NCI-H82 treated with DMSO at 0.1 percent for 48 hours (cell line): ENCODE measurements around the gene MYO1D.

ENCODE experiments used
- DNase-seq: peaks from one replicate; lab custom pipeline; 2025; ENCODE audit not compliant: unreplicated experiment; lab: John Stamatoyannopoulos, UW

MYO1D gene

GRCh38 chr17:32861981-32862380, 14.9 kb downstream of the MYO1D start:
- DNase-seq, result no peak

- no peak for DNase-seq
Observed at GRCh38 chr17:32859857-32860525, 16.9 kb downstream of the MYO1D start.

- no peak for DNase-seq
Observed at GRCh38 chr17:32855620-32856019, 21.3 kb downstream of the MYO1D start.

GRCh38 chr17:32854832-32855389, 22.0 kb downstream of the MYO1D start:
- no peak for DNase-seq

GRCh38 chr17:32854207-32854606, 22.7 kb downstream of the MYO1D start:
- DNase-seq, result no peak

- DNase-seq, result no peak
Observed at GRCh38 chr17:32852811-32853210, 24.1 kb downstream of the MYO1D start.

- no peak for DNase-seq
Observed at GRCh38 chr17:32849879-32850278, 27.0 kb downstream of the MYO1D start.

GRCh38 chr17:32847977-32848376, 28.9 kb downstream of the MYO1D start:
- DNase-seq, result no peak

GRCh38 chr17:32846143-32846542, 30.8 kb downstream of the MYO1D start:
- DNase-seq, result no peak

GRCh38 chr17:32840241-32840640, 36.7 kb downstream of the MYO1D start:
- no peak for DNase-seq

GRCh38 chr17:32836527-32836926, 40.4 kb downstream of the MYO1D start:
- no peak for DNase-seq

- no peak for DNase-seq
Observed at GRCh38 chr17:32835291-32835761, 41.6 kb downstream of the MYO1D start.

GRCh38 chr17:32834104-32834503, 42.8 kb downstream of the MYO1D start:
- DNase-seq, result no peak

- no peak for DNase-seq
Observed at GRCh38 chr17:32833526-32833925, 43.4 kb downstream of the MYO1D start.

- DNase-seq, result no peak
Observed at GRCh38 chr17:32833076-32833475, 43.8 kb downstream of the MYO1D start.

- DNase-seq, result no peak
Observed at GRCh38 chr17:32831627-32832243, 45.2 kb downstream of the MYO1D start.

- DNase-seq, result no peak
Observed at GRCh38 chr17:32831223-32831622, 45.7 kb downstream of the MYO1D start.

- DNase-seq, result no peak
Observed at GRCh38 chr17:32828822-32829221, 48.1 kb downstream of the MYO1D start.

GRCh38 chr17:32827227-32827626, 49.7 kb downstream of the MYO1D start:
- no peak for DNase-seq

GRCh38 chr17:32826076-32826475, 50.8 kb downstream of the MYO1D start:
- DNase-seq, result no peak

- DNase-seq, result no peak
Observed at GRCh38 chr17:32824334-32824733, 52.6 kb downstream of the MYO1D start.

GRCh38 chr17:32822996-32823395, 53.9 kb downstream of the MYO1D start:
- DNase-seq, result no peak
